SH-SY5Y (cell line): ENCODE data around the gene POMC.
A peak's percentile ranks its signal among the peaks of the same experiment; 100 is the strongest.

Experiments
- GATA2 ChIP-seq: IDR thresholded peaks from 2 replicates; pipeline ENCODE4 v1.6.1; 2011; ENCODE audit warnings: mild to moderate bottlenecking, low read depth, low read length
- GATA3 ChIP-seq: IDR thresholded peaks from 2 replicates; pipeline ENCODE4 v1.6.1; 2011; ENCODE audit warnings: low read depth, mild to moderate bottlenecking, low read length, moderate library complexity

POMC gene

GRCh38 chr2:25127646-25128045 lies 40.7 kb downstream of the POMC start:
- TF ChIP-seq GATA3 (no peak), GATA2 (no peak)

GRCh38 chr2:25125976-25126375 lies 42.4 kb downstream of the POMC start:
- no peak for TF ChIP-seq GATA2
- no peak for TF ChIP-seq GATA3

- no peak for TF ChIP-seq GATA2
- TF ChIP-seq GATA3 = no peak
These were observed 43.2 kb downstream of the POMC start for GRCh38 chr2:25125189-25125588.

GRCh38 chr2:25123682-25124081 lies 44.7 kb downstream of the POMC start:
- TF ChIP-seq GATA2 = no peak
- no peak for TF ChIP-seq GATA3

GRCh38 chr2:25122367-25122766 lies 46.0 kb downstream of the POMC start:
- TF ChIP-seq GATA2 (no peak), GATA3 (no peak)

- TF ChIP-seq GATA3 (no peak), GATA2 (no peak)
These were observed 49.1 kb downstream of the POMC start for GRCh38 chr2:25119263-25119662.

GRCh38 chr2:25116956-25117355 lies 51.4 kb downstream of the POMC start:
- TF ChIP-seq GATA2 (no peak), GATA3 (no peak)

- TF ChIP-seq GATA2 (no peak), GATA3 (no peak)
These were observed 52.5 kb downstream of the POMC start for GRCh38 chr2:25115902-25116301.

- TF ChIP-seq GATA3 (no peak), GATA2 (0 out of 2 replicates have a peak, but pooled peaks have one; percentile 57)
These were observed 53.0 kb downstream of the POMC start for GRCh38 chr2:25115249-25115883.

- TF ChIP-seq GATA3 = no peak
- no peak for TF ChIP-seq GATA2
These were observed 56.3 kb downstream of the POMC start for GRCh38 chr2:25112113-25112512.
